ENCODE results near the gene SEL1L3. TPM values are rescaled to one million over a fixed set of nuclear protein-coding genes. Genes with fewer than 3 reads are reported as not detected.

SEL1L3 gene
- total RNA-seq, 1 experiment from 2014 or later, result 48.3 TPM

DNA sequence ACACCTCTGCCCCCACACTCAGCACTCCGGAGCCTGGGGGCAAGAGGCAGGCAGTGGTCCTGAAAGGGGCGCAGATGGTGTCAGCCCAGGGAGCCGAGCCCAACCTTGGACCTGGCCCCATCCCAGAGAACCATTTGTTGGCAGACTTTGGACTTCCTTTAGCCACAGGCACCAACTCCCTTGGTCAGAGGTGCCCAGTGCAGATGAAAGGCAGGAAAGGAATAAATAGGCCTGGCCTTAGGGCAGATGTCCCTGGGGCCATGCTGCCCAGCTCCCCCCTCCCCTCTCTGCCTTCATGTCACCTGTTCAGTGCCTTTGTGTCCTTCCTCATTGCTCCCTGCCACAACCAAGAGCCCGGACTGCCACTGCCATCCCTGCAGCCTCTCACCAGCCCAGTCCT is 52.8 kb downstream of the SEL1L3 start:
- DNase-seq, result no peak
- Mint-ChIP-seq H3K4me1 (peaks cover 64 to 78% of the 10 kb centered on the region in 2 experiments), H3K27me3 (ENCODE audit: low read depth) (peaks cover 21% of the 10 kb centered on the region), H3K9me3 (no peaks in the 10 kb centered on the region), H3K4me3 (no peak overlapping the region), H3K36me3 (ENCODE audit: insufficient read depth in 1 of 3, low read depth in 3 of 3) (peaks cover 8 to 36% (median 11%) of the 10 kb centered on the region in 3 experiments; a peak in 6 of 7 replicates), H3K27ac (no peak overlapping the region)
- H2BK20ac ChIP-seq (ENCODE audit: low read depth, low read length, poor library complexity, severe bottlenecking), result no peak overlapping the region
- no peak overlapping the region for H2BK5ac ChIP-seq (ENCODE audit: insufficient read length, low read length)
- no peak overlapping the region for H2BK12ac ChIP-seq (ENCODE audit: insufficient read length, low read depth, low read length)
- H3K9ac ChIP-seq (ENCODE audit: extremely low read depth, insufficient read length, low read length), result no peak overlapping the region
- H2BK120ac ChIP-seq (ENCODE audit: low read depth, low read length, poor library complexity, severe bottlenecking), result no peak overlapping the region
- H3K9me3 ChIP-seq (ENCODE audit: control insufficient read depth, low read depth, low read length), result no peaks in the 10 kb centered on the region
- H3K4me2 ChIP-seq (ENCODE audit: insufficient read depth, insufficient read length, low read length), result no peak overlapping the region
- no peak overlapping the region for H2AK5ac ChIP-seq (ENCODE audit: insufficient read length, low read length)
- H4K91ac ChIP-seq (ENCODE audit: insufficient read length, low read depth, low read length), result no peak overlapping the region
- no peaks in the 10 kb centered on the region for H4K20me1 ChIP-seq (ENCODE audit: control insufficient read depth, insufficient read depth, insufficient read length)
- no peak for TF ChIP-seq CTCF (conservative IDR thresholded peaks at IDR 0.05)
- no peaks in the 10 kb centered on the region for H3K27me3 ChIP-seq (ENCODE audit: insufficient read depth, low read length)
- H2BK15ac ChIP-seq (ENCODE audit: low read depth, low read length), result no peak overlapping the region
- no peak overlapping the region for H3K56ac ChIP-seq (ENCODE audit: insufficient read length, low read depth, low read length)
- H3K18ac ChIP-seq (ENCODE audit: insufficient read length, low read depth, low read length), result no peak overlapping the region
- no peak overlapping the region for H3K14ac ChIP-seq (ENCODE audit: insufficient read depth, low read length)
- no peak overlapping the region for H4K5ac ChIP-seq (ENCODE audit: insufficient read length, low read depth, low read length)
- H3K27ac ChIP-seq (ENCODE audit: insufficient read length, low read depth, low read length), result no peak overlapping the region
- WGBS (ENCODE audit: extremely low coverage, insufficient read length, low lambda C conversion rate), result no CpG with 5 or more reads among the region's 4 CpGs
- no peak overlapping the region for H3K4ac ChIP-seq (ENCODE audit: low read depth, low read length)
- no peaks in the 10 kb centered on the region for H3K79me2 ChIP-seq (ENCODE audit: insufficient read depth, low read length)
- H3K23me2 ChIP-seq (ENCODE audit: insufficient read length, low read depth, low read length, poor library complexity, severe bottlenecking), result no peaks in the 10 kb centered on the region
- H3K79me1 ChIP-seq (ENCODE audit: insufficient read depth, low read depth, low read length, poor library complexity, severe bottlenecking), result no peaks in the 10 kb centered on the region
- peaks cover 7% of the 10 kb centered on the region; the same call in 1 of the 2 replicates for H3K4me1 ChIP-seq (ENCODE audit: insufficient read depth, low read length)
- no peak overlapping the region for H3T11ph ChIP-seq (ENCODE audit: low read length)
- H2AFZ ChIP-seq (ENCODE audit: low read length), result no peak overlapping the region
- H3K23ac ChIP-seq (ENCODE audit: insufficient read length, low read depth, low read length), result no peak overlapping the region
- H4K8ac ChIP-seq (replicated peaks; ENCODE audit: insufficient read length, low read depth, low read length), result no peak overlapping the region

Data from H9 (cell line).